AG10803 (cell line): ENCODE data around the gene MAPKAP1.

ENCODE experiments used
- DNase-seq: peaks from one replicate; pipeline ENCODE4 v3.0.0; 2010; ENCODE audit warnings: low read depth
- H3K4me3 ChIP-seq: 2 replicates; pipeline ENCODE4 v1.5.1; 2011; ENCODE audit warnings: mild to moderate bottlenecking, low read length, control low read depth
- TF ChIP-seq, protein P1 (sequence below): conservative IDR thresholded peaks from 2 replicates; pipeline ENCODE4 v1.5.1; 2011; ENCODE audit warnings: mild to moderate bottlenecking, low read length, control low read depth, inconsistent platforms

MAPKAP1 gene

DNA sequence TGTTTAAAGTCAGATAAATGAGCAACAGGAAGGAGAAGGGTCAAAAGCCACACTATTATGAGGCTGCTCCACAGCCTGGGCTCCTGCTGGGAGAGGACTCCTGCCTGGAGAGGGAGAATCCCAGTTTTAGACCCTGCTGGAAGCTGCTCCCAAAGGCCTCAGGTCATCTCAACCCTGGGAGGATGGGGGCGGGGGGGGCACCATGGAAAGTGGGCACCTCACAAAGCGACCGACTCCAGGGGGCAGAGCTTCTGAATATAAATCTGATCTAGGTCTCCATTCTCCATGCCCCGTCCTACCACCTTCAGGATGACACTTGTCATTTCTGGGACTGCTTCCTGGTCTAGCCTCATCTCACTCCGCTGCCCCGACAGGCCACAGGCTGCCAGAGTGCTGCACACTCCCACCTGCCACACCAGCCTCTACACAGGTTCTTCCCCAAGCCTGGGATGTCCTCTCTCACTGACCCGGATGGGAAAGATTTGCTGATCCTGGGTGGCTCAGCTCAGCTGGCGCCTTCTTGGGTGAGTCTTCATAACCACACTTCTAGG lies 262.0 kb downstream of the MAPKAP1 start:
- no peak for DNase-seq
- TF ChIP-seq, protein P1, sequence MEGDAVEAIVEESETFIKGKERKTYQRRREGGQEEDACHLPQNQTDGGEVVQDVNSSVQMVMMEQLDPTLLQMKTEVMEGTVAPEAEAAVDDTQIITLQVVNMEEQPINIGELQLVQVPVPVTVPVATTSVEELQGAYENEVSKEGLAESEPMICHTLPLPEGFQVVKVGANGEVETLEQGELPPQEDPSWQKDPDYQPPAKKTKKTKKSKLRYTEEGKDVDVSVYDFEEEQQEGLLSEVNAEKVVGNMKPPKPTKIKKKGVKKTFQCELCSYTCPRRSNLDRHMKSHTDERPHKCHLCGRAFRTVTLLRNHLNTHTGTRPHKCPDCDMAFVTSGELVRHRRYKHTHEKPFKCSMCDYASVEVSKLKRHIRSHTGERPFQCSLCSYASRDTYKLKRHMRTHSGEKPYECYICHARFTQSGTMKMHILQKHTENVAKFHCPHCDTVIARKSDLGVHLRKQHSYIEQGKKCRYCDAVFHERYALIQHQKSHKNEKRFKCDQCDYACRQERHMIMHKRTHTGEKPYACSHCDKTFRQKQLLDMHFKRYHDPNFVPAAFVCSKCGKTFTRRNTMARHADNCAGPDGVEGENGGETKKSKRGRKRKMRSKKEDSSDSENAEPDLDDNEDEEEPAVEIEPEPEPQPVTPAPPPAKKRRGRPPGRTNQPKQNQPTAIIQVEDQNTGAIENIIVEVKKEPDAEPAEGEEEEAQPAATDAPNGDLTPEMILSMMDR: no peak
- no peak overlapping the region for H3K4me3 ChIP-seq

DNA sequence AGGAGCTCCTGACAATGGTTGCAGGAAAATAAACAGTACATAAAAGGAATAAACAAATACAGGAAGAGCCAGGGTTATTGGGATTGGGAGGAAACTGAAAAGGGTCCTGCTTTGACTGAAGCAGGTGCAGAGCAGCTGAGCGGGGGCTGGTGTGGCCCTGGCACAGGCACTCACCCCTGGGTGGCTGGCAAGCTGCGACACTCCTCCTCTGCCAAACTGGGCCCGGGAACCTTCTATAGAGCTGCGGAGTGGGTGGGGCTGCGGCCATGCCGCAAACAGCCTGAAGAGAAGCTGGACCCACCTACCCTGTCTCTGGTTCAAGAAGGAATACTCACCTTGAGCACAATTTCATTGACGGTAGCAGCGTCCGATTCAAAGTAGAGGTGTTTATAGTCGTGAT lies 262.8 kb downstream of the MAPKAP1 start:
- TF ChIP-seq, protein P1: no peak
- no peak overlapping the region for H3K4me3 ChIP-seq
- no peak for DNase-seq

DNA sequence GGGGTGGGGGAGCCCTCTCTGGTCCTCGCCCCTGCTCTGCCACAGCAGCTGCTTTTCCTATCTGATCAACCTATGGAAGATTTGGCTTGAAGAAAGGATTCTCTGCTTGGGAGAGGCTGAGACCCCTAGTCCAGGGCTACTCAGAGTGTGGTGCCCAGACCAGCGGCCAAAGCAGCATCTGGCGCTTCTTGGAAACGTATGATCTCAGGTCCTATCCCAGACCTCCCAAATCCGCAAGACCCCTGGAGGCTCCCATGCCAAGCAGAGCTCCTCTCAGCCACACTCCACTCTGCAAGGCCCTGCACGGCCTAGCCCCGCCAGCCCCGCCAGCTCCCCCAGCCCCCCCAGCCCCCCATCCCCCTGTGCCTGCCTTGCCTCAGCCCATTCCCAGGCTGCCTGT lies 263.6 kb downstream of the MAPKAP1 start:
- TF ChIP-seq, protein P1: no peak
- no peak for DNase-seq
- H3K4me3 ChIP-seq: no peak overlapping the region

DNA sequence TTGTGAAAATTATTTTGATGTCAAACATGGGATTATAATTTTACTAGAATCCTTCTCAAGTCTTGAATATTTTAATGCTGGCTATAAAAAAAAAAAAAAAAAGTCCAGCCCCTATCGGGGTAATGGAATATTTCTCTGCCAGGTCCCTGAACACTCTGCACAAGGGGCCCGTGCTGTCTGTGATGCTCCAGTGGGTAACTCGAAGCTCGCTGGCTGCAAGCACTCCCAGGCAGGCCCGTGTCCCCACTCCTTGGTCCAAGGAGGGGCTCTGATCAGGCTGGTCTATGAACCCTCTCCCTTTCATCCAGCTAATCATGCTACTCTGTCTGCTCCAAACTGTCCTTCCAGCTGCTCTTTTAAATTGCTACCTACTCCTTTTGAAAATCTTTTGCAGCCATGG lies 264.6 kb downstream of the MAPKAP1 start:
- TF ChIP-seq, protein P1: no peak
- no peak for DNase-seq
- no peak overlapping the region for H3K4me3 ChIP-seq

DNA sequence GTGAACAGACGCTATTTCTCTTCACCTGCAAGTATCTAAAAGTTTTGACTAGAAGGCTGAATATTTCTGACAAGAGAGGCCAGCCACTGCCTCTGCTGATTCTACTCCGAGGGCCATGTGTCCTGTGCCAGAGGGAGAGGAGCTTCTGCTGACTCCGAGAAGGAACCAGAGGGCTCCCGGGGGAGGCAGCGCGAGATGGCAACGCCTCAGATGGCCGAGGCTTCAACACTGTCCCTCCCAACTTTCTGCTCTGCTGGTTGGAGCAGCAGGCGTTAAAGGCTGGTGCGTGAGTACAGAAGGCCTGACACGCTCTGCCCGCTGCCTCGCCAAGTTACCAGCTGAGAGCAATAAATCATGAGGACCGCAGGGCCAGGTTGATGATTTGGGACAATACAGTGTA lies 266.6 kb downstream of the MAPKAP1 start:
- no peak for DNase-seq
- TF ChIP-seq, protein P1: no peak
- H3K4me3 ChIP-seq: no peak overlapping the region

DNA sequence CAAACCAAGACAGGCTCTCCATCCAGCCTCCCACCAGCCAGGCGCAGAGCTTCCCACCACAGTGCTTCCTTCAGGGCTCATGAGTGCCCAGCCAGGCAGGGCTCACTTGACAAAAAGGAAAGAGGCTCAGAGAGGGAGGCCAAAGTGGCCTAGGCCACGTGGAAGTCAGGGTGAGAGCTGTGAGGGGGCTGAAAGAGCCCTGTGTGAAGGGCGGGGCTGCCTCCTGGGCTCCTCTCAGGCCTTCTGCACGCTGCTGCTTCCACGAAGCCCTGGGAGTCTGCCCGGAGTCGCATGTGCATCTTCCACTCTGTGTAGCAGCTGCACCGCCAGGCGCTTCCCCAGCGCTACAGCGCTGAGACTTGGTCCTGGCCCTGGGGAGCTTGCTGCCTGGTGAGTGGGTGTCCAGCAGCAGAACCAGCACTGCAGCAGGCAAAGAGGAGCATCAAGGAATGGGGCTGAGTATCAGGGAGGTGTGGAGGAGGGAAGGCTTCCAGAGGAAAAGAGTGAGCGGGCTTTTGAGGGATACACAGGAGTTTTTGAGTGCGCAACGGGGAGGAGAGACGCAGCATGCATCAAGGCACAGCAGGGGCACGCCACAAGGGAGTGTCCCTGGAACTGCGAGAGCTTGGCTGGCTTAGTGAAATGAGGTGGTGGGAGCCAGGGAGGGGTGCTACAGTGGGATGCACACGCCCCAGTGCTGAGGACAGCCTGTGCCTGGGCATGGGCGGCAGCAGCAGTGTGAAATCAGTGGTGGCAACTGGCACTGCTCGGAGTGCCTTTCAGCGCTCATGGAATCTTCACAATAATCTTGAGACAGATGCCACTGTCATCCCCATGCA lies 267.4 kb downstream of the MAPKAP1 start:
- DNase-seq: no peak
- no peak overlapping the region for H3K4me3 ChIP-seq
- TF ChIP-seq, protein P1: no peak
